HCT116 (cell line): ENCODE data around the gene STON2. TPM values are rescaled to one million over a fixed set of nuclear protein-coding genes. Genes with fewer than 3 reads are reported as not detected.

ENCODE experiments used
- ATAC-seq: fragments of 200-7000 bp; cut with Tn5 transposase; 2 replicates; pipeline ENCODE4 v1.9.1; 2020; ENCODE audit warnings: mild to moderate bottlenecking, moderate library complexity
- BruUV-seq: library from RNA; stranded (reverse); fragments of 400-500 nt; replicated peaks from 2 replicates; lab custom pipeline; 2021; lab: Mats Ljungman, UMichigan
- CTCF ChIA-PET: fragments of 300-600 bp; sonication (Branson Sonifier 250); formaldehyde crosslinking; loops from one replicate; lab custom pipeline; 2021; ENCODE audit warnings: antibody characterized with exemption; lab: Charles Lee
- POLR2A ChIA-PET: fragments of 300-600, 350-600 bp; sonication (Branson Sonifier 250); formaldehyde crosslinking; loops from one replicate; lab custom pipeline; 2021; ENCODE audit warnings: antibody characterized with exemption; lab: Charles Lee
- RAD21 ChIA-PET, 2 experiments: fragments of 300-600 bp; sonication (Branson Sonifier 250); formaldehyde crosslinking; loops; one replicate each; lab custom pipeline; 2023; ENCODE audit warnings: low total read pairs in 2 of 2; ENCODE audit not compliant: uncharacterized antibody in 2 of 2, unreplicated experiment in 2 of 2, low non-redundant PET in 1 of 2; lab: Charles Lee
- DNase-seq: peaks from one replicate; pipeline ENCODE4 v3.0.0-alpha.2; 2010; ENCODE audit warnings: low read depth, low spot score
- H2AFZ ChIP-seq: fragments of 200-600 bp; shearing (Covaris generic), sonication (generic); 2 replicates; pipeline ENCODE4 v1.6.1; 2017; ENCODE audit warnings: low read depth, mixed run types, mixed read lengths, antibody characterized with exemption, low read length; ENCODE audit not compliant: poor library complexity, severe bottlenecking
- H3K27ac ChIP-seq: 2 replicates; pipeline ENCODE4 v1.5.1; 2012; ENCODE audit warnings: low read depth, low read length
- H3K27me3 ChIP-seq: fragments of 200-600 bp; sonication (generic); 2 replicates; pipeline ENCODE4 v1.6.1; 2016; ENCODE audit warnings: mixed run types, low read length, mixed read lengths; ENCODE audit not compliant: insufficient read depth
- H3K36me3 ChIP-seq, 2 experiments: fragments of 200-500 bp in 1 of 2; fragments of 200-600 bp in 1 of 2; sonication (Bioruptor generic) in 1 of 2; sonication (generic) in 1 of 2; 2 replicates each; pipeline versions ENCODE4 v1.5.1 to v1.6.1; 2014 to 2016; ENCODE audit warnings: low read length in 2 of 2, inconsistent platforms in 1 of 2, mixed read lengths in 1 of 2, mixed run types in 1 of 2; ENCODE audit not compliant: insufficient read depth in 2 of 2, control insufficient read depth in 1 of 2
- H3K4me1 ChIP-seq, 2 experiments: fragments of 200-600 bp in 1 of 2; sonication (generic) in 1 of 2; 2 replicates each; pipeline versions ENCODE4 v1.5.1 to v1.6.1; 2012 to 2017; ENCODE audit warnings: low read length in 2 of 2, inconsistent platforms in 1 of 2, mild to moderate bottlenecking in 1 of 2, mixed read lengths in 1 of 2, mixed run types in 1 of 2, moderate library complexity in 1 of 2; ENCODE audit not compliant: insufficient read depth in 2 of 2, control insufficient read depth in 1 of 2
- H3K4me2 ChIP-seq: fragments of 200-600 bp; sonication (generic); 2 replicates; pipeline ENCODE4 v1.6.1; 2017; ENCODE audit warnings: mixed run types, low read length, mixed read lengths
- H3K4me3 ChIP-seq, 2 experiments: fragments of 200-600 bp in 1 of 2; sonication (generic) in 1 of 2; replicated peaks in 1 of 2; 2 replicates each; pipeline ENCODE4 v1.5.1; 2011 to 2016; ENCODE audit warnings: low read length in 2 of 2, control low read depth in 1 of 2, low read depth in 1 of 2, mild to moderate bottlenecking in 1 of 2, mixed read lengths in 1 of 2, mixed run types in 1 of 2
- H3K79me2 ChIP-seq: fragments of 200-600 bp; sonication (generic); 2 replicates; pipeline ENCODE4 v1.6.1; 2017; ENCODE audit warnings: mild to moderate bottlenecking, mixed run types, low read length, moderate library complexity, mixed read lengths; ENCODE audit not compliant: insufficient read depth
- H3K9ac ChIP-seq: fragments of 200-600 bp; sonication (generic); 2 replicates; pipeline ENCODE4 v1.6.1; 2016; ENCODE audit warnings: low read length, mixed read lengths
- H3K9me2 ChIP-seq: fragments of 200-600 bp; sonication (generic), shearing (Covaris generic); 2 replicates; pipeline ENCODE4 v1.6.1; 2017; ENCODE audit warnings: mixed run types, mild to moderate bottlenecking, moderate library complexity; ENCODE audit not compliant: insufficient read depth
- H3K9me3 ChIP-seq, 2 experiments: fragments of 200-500 bp in 1 of 2; fragments of 200-600 bp in 1 of 2; sonication (Bioruptor generic) in 1 of 2; sonication (generic) in 1 of 2; 2 replicates each; pipeline ENCODE4 v1.6.1; 2014 to 2017; ENCODE audit warnings: low read length in 2 of 2, mixed read lengths in 2 of 2, inconsistent platforms in 1 of 2, low read depth in 1 of 2, mild to moderate bottlenecking in 1 of 2, mixed run types in 1 of 2, moderate library complexity in 1 of 2; ENCODE audit not compliant: control insufficient read depth in 1 of 2, insufficient read depth in 1 of 2
- H4K20me1 ChIP-seq: fragments of 200-600 bp; sonication (generic), shearing (Covaris generic); 2 replicates; pipeline ENCODE4 v1.6.1; 2017; ENCODE audit warnings: mixed run types, mild to moderate bottlenecking, moderate library complexity; ENCODE audit not compliant: insufficient read depth
- CEBPB ChIP-seq: IDR thresholded peaks from 2 replicates; pipeline ENCODE4 v1.6.1; 2012; ENCODE audit warnings: low read depth
- EGR1 ChIP-seq: IDR thresholded peaks from 2 replicates; pipeline ENCODE4 v1.6.1; 2012; ENCODE audit warnings: low read depth
- EZH2 ChIP-seq: fragments of 200-600 bp; sonication (generic); IDR thresholded peaks from 2 replicates; pipeline ENCODE4 v1.6.1; 2017; ENCODE audit warnings: antibody characterized with exemption, mixed run types
- FOSL1 ChIP-seq: IDR thresholded peaks from 2 replicates; pipeline ENCODE4 v1.6.1; 2012; ENCODE audit warnings: low read depth
- JUND ChIP-seq: IDR thresholded peaks from 2 replicates; pipeline ENCODE4 v1.6.1; 2012
- POLR2A ChIP-seq: IDR thresholded peaks from 2 replicates; pipeline ENCODE4 v1.7.0; 2011; ENCODE audit warnings: borderline replicate concordance; ENCODE audit not compliant: insufficient read depth, insufficient read length; ENCODE audit errors: extremely low read depth
- POLR2AphosphoS5 ChIP-seq: IDR thresholded peaks from 2 replicates; pipeline ENCODE4 v1.6.1; 2011; ENCODE audit warnings: mild to moderate bottlenecking, low read depth, low read length, moderate library complexity
- SRF ChIP-seq: IDR thresholded peaks from 2 replicates; pipeline ENCODE4 v1.6.1; 2012; ENCODE audit warnings: low read depth
- TCF7L2 ChIP-seq: IDR thresholded peaks from 2 replicates; pipeline ENCODE4 v1.7.0; 2011; ENCODE audit warnings: borderline replicate concordance, inconsistent platforms; ENCODE audit not compliant: insufficient read depth, insufficient read length; ENCODE audit errors: extremely low read depth
- YY1 ChIP-seq: IDR thresholded peaks from 2 replicates; pipeline ENCODE4 v1.6.1; 2011; ENCODE audit warnings: low read length, low read depth, moderate library complexity, mild to moderate bottlenecking; ENCODE audit not compliant: insufficient replicate concordance; ENCODE audit errors: extremely low read depth
- ZFX ChIP-seq: fragments of 450-650 bp; IDR thresholded peaks from 2 replicates; pipeline ENCODE4 v1.6.1; 2017
- ZNF274 ChIP-seq: fragments of 200-500 bp; sonication (Bioruptor generic); IDR thresholded peaks from 2 replicates; pipeline ENCODE4 v1.6.1; 2014; ENCODE audit warnings: mild to moderate bottlenecking, low read depth, low read length, inconsistent platforms
- intact Hi-C: fragments of 100-400 bp; cut with micrococcal nuclease; formaldehyde crosslinking; loops from 2 replicates; pipeline ENCODE4 v1.10.0; 2022
- total RNA-seq: library from RNA; stranded (reverse); gene quantifications from one replicate; pipeline ENCODE4 v1.2.1, GENCODE V29; 2021; ENCODE audit not compliant: unreplicated experiment
- TF ChIP-seq, protein P1 (sequence below), 3 experiments: fragments of 200-600 bp in 1 of 3; sonication (generic) in 1 of 3; IDR thresholded peaks in 2 of 3; conservative IDR thresholded peaks in 1 of 3; 2 replicates each; pipeline ENCODE4 v1.5.1; 2012 to 2017; ENCODE audit warnings: low read depth in 2 of 3, low read length in 2 of 3, antibody characterized with exemption in 1 of 3, borderline replicate concordance in 1 of 3, control low read depth in 1 of 3, mild to moderate bottlenecking in 1 of 3, mixed read lengths in 1 of 3, mixed run types in 1 of 3, moderate library complexity in 1 of 3; ENCODE audit not compliant: insufficient read depth in 1 of 3
- TF ChIP-seq, protein P2 (sequence below): IDR thresholded peaks from 2 replicates; pipeline ENCODE4 v1.6.1; 2012
- TF ChIP-seq, protein P3 (sequence below): IDR thresholded peaks from 2 replicates; pipeline ENCODE4 v1.6.1; 2012
- TF ChIP-seq, protein P4 (sequence below): IDR thresholded peaks from 2 replicates; pipeline ENCODE4 v1.6.1; 2012; ENCODE audit warnings: low read depth

The STON2 gene
- total RNA-seq, 1 experiment from 2014 or later, result 4.1 TPM

DNA sequence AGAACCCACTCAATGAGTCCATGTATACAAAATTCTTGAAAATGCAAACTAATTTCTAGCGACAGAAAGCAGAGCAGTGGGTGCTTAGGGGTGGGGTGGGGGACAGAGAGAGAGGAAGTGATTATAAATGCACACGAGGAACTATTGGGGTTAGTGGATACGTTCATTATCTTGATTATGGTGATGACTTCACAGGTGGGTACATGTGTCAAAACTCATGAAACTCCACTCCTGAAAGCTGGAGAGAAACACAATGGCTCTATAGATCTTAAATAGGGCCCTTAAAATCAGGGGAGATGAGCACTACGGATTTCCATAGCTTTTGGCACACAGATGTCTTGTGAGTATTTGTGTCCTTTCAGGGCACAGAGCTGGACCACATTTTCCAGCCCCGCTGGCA lies 59.9 kb downstream of the STON2 start:
- no peaks in the 10 kb centered on the region for H3K4me1 ChIP-seq
- no peak overlapping the region for H3K9ac ChIP-seq
- no TSS peak for BruUV-seq
- no peaks in the 10 kb centered on the region for H3K9me2 ChIP-seq
- H3K27ac ChIP-seq, result no peak overlapping the region
- H3K36me3 ChIP-seq, result no peaks in the 10 kb centered on the region
- no peaks in the 10 kb centered on the region for H3K27me3 ChIP-seq
- no peaks in the 10 kb centered on the region for H3K9me3 ChIP-seq
- POLR2A ChIA-PET, result no interaction called here
- CTCF ChIA-PET, result no interaction called here
- intact Hi-C loops, result no loop called here
- TF ChIP-seq, protein P1, sequence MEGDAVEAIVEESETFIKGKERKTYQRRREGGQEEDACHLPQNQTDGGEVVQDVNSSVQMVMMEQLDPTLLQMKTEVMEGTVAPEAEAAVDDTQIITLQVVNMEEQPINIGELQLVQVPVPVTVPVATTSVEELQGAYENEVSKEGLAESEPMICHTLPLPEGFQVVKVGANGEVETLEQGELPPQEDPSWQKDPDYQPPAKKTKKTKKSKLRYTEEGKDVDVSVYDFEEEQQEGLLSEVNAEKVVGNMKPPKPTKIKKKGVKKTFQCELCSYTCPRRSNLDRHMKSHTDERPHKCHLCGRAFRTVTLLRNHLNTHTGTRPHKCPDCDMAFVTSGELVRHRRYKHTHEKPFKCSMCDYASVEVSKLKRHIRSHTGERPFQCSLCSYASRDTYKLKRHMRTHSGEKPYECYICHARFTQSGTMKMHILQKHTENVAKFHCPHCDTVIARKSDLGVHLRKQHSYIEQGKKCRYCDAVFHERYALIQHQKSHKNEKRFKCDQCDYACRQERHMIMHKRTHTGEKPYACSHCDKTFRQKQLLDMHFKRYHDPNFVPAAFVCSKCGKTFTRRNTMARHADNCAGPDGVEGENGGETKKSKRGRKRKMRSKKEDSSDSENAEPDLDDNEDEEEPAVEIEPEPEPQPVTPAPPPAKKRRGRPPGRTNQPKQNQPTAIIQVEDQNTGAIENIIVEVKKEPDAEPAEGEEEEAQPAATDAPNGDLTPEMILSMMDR (IDR thresholded peaks at IDR 0.05 in 2 of 3, conservative IDR thresholded peaks at IDR 0.05 in 1 of 3; ENCODE audit: borderline replicate concordance in 1 of 3, insufficient read depth in 1 of 3, low read depth in 2 of 3, low read length in 2 of 3), result no peak
- TF ChIP-seq YY1, result no peak
- TF ChIP-seq, protein P2, sequence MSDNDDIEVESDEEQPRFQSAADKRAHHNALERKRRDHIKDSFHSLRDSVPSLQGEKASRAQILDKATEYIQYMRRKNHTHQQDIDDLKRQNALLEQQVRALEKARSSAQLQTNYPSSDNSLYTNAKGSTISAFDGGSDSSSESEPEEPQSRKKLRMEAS, result no peak
- no peak for DNase-seq
- RAD21 ChIA-PET, result no interaction called here
- ATAC-seq, result no peak
- no peak overlapping the region for H2AFZ ChIP-seq
- H3K79me2 ChIP-seq, result no peaks in the 10 kb centered on the region
- H3K4me2 ChIP-seq, result no peak overlapping the region
- no peaks in the 10 kb centered on the region for H4K20me1 ChIP-seq
- no peak overlapping the region for H3K4me3 ChIP-seq

DNA sequence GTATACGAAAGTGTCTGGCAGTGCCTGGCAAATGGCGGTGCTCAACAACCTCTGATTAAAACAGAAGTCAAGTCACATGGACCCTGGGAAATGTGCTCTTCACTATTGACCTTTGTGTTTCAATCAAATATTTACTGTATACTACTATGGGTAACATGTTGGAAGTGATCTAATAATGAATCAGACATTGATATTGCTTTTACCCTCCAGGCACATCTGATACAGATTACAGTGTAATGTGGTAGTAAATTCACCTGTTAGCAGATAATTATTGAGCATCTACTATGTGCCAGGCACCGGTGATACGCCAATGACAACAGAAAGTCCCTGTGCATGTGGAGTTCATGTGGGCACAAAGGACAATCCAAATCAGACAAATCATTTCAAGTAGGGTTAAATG lies 63.1 kb downstream of the STON2 start:
- no peak overlapping the region for H3K4me3 ChIP-seq
- intact Hi-C loops, result no loop called here

More for the DNA sequence above, 63.1 kb downstream of the STON2 start:
- no peaks in the 10 kb centered on the region for H3K79me2 ChIP-seq
- TF ChIP-seq ZNF274, result no peak
- TF ChIP-seq TCF7L2, result no peak
- no peak for TF ChIP-seq EZH2
- TF ChIP-seq, protein P3, sequence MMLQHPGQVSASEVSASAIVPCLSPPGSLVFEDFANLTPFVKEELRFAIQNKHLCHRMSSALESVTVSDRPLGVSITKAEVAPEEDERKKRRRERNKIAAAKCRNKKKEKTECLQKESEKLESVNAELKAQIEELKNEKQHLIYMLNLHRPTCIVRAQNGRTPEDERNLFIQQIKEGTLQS, result no peak
- TF ChIP-seq EGR1, result no peak
- no peak for TF ChIP-seq JUND
- TF ChIP-seq POLR2AphosphoS5, result no peak
- TF ChIP-seq CEBPB, result no peak
- TF ChIP-seq, protein P4, sequence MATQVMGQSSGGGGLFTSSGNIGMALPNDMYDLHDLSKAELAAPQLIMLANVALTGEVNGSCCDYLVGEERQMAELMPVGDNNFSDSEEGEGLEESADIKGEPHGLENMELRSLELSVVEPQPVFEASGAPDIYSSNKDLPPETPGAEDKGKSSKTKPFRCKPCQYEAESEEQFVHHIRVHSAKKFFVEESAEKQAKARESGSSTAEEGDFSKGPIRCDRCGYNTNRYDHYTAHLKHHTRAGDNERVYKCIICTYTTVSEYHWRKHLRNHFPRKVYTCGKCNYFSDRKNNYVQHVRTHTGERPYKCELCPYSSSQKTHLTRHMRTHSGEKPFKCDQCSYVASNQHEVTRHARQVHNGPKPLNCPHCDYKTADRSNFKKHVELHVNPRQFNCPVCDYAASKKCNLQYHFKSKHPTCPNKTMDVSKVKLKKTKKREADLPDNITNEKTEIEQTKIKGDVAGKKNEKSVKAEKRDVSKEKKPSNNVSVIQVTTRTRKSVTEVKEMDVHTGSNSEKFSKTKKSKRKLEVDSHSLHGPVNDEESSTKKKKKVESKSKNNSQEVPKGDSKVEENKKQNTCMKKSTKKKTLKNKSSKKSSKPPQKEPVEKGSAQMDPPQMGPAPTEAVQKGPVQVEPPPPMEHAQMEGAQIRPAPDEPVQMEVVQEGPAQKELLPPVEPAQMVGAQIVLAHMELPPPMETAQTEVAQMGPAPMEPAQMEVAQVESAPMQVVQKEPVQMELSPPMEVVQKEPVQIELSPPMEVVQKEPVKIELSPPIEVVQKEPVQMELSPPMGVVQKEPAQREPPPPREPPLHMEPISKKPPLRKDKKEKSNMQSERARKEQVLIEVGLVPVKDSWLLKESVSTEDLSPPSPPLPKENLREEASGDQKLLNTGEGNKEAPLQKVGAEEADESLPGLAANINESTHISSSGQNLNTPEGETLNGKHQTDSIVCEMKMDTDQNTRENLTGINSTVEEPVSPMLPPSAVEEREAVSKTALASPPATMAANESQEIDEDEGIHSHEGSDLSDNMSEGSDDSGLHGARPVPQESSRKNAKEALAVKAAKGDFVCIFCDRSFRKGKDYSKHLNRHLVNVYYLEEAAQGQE, result no peak
- no peak for TF ChIP-seq FOSL1
- TF ChIP-seq POLR2A, result no peak
- no peak for TF ChIP-seq SRF
- TF ChIP-seq, protein P2, result no peak
- TF ChIP-seq ZFX, result no peak
- H4K20me1 ChIP-seq, result no peaks in the 10 kb centered on the region
- no TSS peak for BruUV-seq
- H3K9me2 ChIP-seq, result no peaks in the 10 kb centered on the region
- CTCF ChIA-PET, result no interaction called here
- RAD21 ChIA-PET, result no interaction called here
- no peak overlapping the region for H3K27ac ChIP-seq
- no peak for ATAC-seq
- no peak for DNase-seq
- POLR2A ChIA-PET, result no interaction called here
- no peaks in the 10 kb centered on the region for H3K4me1 ChIP-seq
- no peak overlapping the region for H2AFZ ChIP-seq
- no peaks in the 10 kb centered on the region for H3K27me3 ChIP-seq
- no peak overlapping the region for H3K4me2 ChIP-seq
- H3K36me3 ChIP-seq, result no peaks in the 10 kb centered on the region
- no peak overlapping the region for H3K9ac ChIP-seq
- H3K9me3 ChIP-seq, result no peaks in the 10 kb centered on the region
